Thyroid gland (tissue), 4 donors: ENCODE data around the gene C1orf52.

Experiments used
- POLR2A ChIP-seq, 2 donors: fragments of 450-650 bp; IDR thresholded peaks; one replicate each; pipeline ENCODE4 v1.6.1; 2017; ENCODE audit warnings: antibody characterized with exemption in 2 of 2, mild to moderate bottlenecking in 2 of 2, moderate library complexity in 1 of 2
- TF ChIP-seq, protein P1 (sequence below), 6 experiments: fragments of 200-600 bp in 3 of 6; fragments of 450-650 bp in 3 of 6; sonication (generic) in 3 of 6; IDR thresholded peaks; one replicate each; pipeline ENCODE4 v1.5.1; 2016 to 2019; ENCODE audit warnings: antibody characterized with exemption in 6 of 6, mild to moderate bottlenecking in 2 of 6, inconsistent platforms in 1 of 6, moderate library complexity in 1 of 6

DNA sequence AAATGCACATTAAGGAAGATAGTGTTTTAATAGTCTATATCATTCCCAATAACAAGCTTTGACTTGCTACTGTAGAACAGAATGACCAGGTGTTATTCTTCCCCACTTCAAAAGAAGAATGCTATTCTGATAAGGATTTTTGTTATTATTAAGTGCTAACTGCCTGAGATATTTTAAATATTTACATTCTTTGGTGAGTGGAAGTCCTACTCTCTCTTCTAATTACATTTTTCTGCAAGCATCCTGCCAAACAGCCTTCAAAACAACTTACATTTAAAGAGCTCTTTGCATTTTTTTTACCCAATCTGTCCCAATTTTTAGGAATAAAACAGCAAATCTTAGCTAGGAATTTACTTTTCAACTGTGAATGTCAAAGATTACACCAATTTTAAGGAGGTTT is 35.2 kb downstream of the C1orf52 start:
- no peak for TF ChIP-seq POLR2A (IDR thresholded peaks at IDR 0.05)
- TF ChIP-seq, protein P1, sequence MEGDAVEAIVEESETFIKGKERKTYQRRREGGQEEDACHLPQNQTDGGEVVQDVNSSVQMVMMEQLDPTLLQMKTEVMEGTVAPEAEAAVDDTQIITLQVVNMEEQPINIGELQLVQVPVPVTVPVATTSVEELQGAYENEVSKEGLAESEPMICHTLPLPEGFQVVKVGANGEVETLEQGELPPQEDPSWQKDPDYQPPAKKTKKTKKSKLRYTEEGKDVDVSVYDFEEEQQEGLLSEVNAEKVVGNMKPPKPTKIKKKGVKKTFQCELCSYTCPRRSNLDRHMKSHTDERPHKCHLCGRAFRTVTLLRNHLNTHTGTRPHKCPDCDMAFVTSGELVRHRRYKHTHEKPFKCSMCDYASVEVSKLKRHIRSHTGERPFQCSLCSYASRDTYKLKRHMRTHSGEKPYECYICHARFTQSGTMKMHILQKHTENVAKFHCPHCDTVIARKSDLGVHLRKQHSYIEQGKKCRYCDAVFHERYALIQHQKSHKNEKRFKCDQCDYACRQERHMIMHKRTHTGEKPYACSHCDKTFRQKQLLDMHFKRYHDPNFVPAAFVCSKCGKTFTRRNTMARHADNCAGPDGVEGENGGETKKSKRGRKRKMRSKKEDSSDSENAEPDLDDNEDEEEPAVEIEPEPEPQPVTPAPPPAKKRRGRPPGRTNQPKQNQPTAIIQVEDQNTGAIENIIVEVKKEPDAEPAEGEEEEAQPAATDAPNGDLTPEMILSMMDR (IDR thresholded peaks at IDR 0.05) = no peak
